ENCODE results near the gene ROCK1. TPM values are rescaled to one million over a fixed set of nuclear protein-coding genes. Genes with fewer than 3 reads are reported as not detected.

Gene ROCK1
- total and polyA plus RNA-seq, 2 experiments from 2014 or later = 33.6 to 35.9 TPM

DNA sequence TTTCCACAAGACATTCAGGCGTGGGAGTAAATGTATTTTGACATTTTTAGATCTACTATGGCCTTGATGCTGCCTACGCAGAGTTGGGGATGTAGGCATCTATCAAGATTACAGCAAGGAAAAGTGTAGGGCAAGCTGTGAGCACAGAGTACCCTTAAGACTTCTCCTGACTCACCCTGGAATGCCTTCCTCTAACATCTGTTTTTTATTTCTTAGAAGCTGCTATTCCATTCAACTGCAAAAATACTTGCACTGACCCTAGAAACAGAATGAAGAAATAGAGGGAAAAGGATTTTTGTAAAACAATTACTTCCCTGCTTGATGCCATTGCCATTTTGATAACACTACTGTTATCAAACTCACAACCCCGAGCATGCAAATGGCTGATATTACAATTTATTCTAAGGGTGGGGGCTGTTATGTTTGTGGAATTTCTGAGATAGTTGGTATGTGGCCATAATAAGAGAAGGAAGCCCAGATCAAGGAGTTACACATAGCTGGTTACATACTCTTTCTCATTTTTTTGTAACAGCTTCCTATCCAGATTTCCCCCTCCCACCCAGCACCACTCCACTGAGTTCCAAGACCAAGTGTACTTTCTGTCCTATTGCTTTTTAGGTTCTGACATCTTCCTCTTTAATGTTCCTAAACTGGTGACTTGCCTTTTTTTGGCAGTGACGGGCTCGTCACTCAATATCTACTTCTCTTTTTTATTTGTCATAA is 6.0 kb upstream of the ROCK1 start:
- H3F3A ChIP-seq (ENCODE audit: insufficient read depth) = peaks cover 48% of the 10 kb centered on the region
- in situ Hi-C loops (cut with MboI) = loop anchor here (10.0 kb wide), 1 partner anchor 57 kb away; no protein-coding TSS in a partner anchor
- no peaks in the 10 kb centered on the region for H4K20me1 ChIP-seq (ENCODE audit: insufficient read depth)
- H3K4me2 ChIP-seq (ENCODE audit: unreplicated experiment) = peak overlapping the region; percentile 73
- H3K9me2 ChIP-seq (ENCODE audit: insufficient read depth) = no peaks in the 10 kb centered on the region
- H3K9ac ChIP-seq = peak overlapping the region; percentile 59
- H2AFZ ChIP-seq = peak overlapping the region; percentile 50
- H3K27ac ChIP-seq = peak overlapping the region; percentile 94
- H3K36me3 ChIP-seq (ENCODE audit: low read depth) = no peaks in the 10 kb centered on the region
- DNase-seq = peak; percentile 92
- H3K9me3 ChIP-seq (ENCODE audit: low read depth) = no peaks in the 10 kb centered on the region
- no peaks in the 10 kb centered on the region for H3K27me3 ChIP-seq (replicated peaks; ENCODE audit: insufficient read depth)
- TF ChIP-seq EZH2phosphoT487 (IDR thresholded peaks at IDR 0.05; ENCODE audit: insufficient read depth, low read depth) (no peak), EZH2 (IDR thresholded peaks at IDR 0.05; ENCODE audit: insufficient read depth, poor library complexity, severe bottlenecking) (no peak)
- 0 to 1% methylated on average over 5 of the region's 5 CpGs for WGBS, 2 experiments (ENCODE audit: low coverage in 1 of 2, low lambda C conversion rate in 2 of 2, missing lambda C conversion rate in 2 of 2)
- peak overlapping the region; percentile 60 for H3K4me3 ChIP-seq
- peaks cover 50% of the 10 kb centered on the region for H3K4me1 ChIP-seq (ENCODE audit: insufficient read depth)
- no peaks in the 10 kb centered on the region for H3K79me2 ChIP-seq (ENCODE audit: insufficient read depth)

DNA sequence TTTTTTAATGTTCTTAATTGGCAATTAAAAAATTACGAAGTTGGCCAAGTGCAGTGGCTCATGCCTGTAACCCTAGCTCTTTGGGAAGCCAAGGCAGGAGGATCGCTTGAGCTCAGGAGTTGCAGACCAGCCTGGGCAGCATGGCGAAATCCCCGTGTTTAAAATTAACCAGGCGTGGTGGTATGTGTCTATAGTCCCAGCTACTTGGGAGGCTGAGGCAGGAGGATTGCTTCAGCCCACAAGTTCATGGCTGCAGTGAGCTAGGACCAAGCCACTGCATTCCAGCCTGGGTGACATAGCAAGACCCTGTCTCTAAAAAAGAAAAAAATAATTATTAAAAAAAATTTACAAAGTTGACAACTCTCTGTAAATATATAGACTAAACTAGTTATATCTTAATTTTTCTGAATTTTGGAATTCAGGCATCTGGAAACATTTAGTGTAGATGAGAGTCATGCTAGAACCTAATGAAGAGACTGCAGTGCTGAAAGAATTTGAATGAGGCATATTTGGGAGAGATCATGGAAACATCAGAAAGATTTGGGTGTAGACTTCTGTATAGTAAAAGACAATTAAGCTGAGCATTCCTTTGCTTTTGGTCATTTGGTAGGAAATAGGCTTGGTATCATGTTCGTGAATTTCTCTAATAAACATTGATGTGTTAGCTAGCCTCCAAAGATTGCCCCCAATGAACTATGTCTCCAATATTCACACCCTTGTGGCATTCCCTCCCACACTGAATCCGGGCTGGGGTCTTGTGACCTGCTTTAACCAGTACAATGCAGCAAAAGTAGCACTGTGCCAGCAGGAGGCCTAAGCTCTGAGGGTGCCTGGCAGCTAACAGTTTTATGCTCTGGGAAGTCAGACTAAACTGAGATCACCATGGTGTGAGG is 4.2 kb upstream of the ROCK1 start:
- peak overlapping the region; percentile 94 for H3K27ac ChIP-seq
- DNase-seq = peak; percentile 94
- no peaks in the 10 kb centered on the region for H3K27me3 ChIP-seq (replicated peaks; ENCODE audit: insufficient read depth)
- H3K9me2 ChIP-seq (ENCODE audit: insufficient read depth) = no peaks in the 10 kb centered on the region
- no peaks in the 10 kb centered on the region for H3K36me3 ChIP-seq (ENCODE audit: low read depth)
- peak overlapping the region; percentile 73 for H3K4me2 ChIP-seq (ENCODE audit: unreplicated experiment)
- peak overlapping the region; percentile 60 for H3K4me3 ChIP-seq
- peaks cover 7% of the 10 kb centered on the region for H3K79me2 ChIP-seq (ENCODE audit: insufficient read depth)
- H3F3A ChIP-seq (ENCODE audit: insufficient read depth) = peaks cover 54% of the 10 kb centered on the region
- no peaks in the 10 kb centered on the region for H4K20me1 ChIP-seq (ENCODE audit: insufficient read depth)
- peak overlapping the region; percentile 66 for H3K9ac ChIP-seq
- in situ Hi-C loops (cut with MboI) = loop anchor here (10.0 kb wide), 1 partner anchor 59 kb away; no protein-coding TSS in a partner anchor
- WGBS, 2 experiments (ENCODE audit: low coverage in 1 of 2, low lambda C conversion rate in 2 of 2, missing lambda C conversion rate in 2 of 2) = 53 to 59% methylated on average over 7 of the region's 7 CpGs
- no peaks in the 10 kb centered on the region for H3K9me3 ChIP-seq (ENCODE audit: low read depth)
- peaks cover 50% of the 10 kb centered on the region for H3K4me1 ChIP-seq (ENCODE audit: insufficient read depth)
- TF ChIP-seq EZH2 (IDR thresholded peaks at IDR 0.05; ENCODE audit: insufficient read depth, poor library complexity, severe bottlenecking) (no peak), EZH2phosphoT487 (IDR thresholded peaks at IDR 0.05; ENCODE audit: insufficient read depth, low read depth) (peak; percentile 81; the same call in 1 of the 2 replicates)
- peak overlapping the region; percentile 44; the same call in 1 of the 2 replicates for H2AFZ ChIP-seq

DNA sequence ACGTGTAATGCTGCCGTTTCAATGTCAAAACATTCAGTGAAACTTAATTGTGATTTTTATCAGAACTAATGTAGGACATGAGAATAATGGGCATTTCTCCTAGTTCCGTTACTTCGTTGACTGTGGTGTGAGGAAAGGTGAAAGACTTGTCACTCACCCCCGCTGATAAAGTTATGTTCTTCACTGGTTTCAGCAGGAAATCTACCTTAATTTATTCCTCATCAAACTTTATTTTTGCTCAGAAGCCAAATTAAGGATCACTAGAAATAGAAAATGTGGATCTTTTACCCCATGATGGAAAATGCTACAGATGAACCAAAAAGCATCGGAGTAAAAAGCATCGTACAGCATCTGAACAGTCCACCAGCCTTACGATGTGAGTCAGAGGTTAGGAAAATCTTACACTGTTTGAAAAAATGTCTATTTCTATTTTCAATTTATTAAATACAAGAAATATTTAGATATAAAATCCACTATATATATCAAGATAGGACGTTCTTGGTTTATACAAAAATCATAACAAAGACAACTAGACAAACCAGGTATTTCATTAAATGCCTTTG is 1.0 kb upstream of the ROCK1 start:
- Histone ChIP-seq H3K4me2 (ENCODE audit: unreplicated experiment) (peak overlapping the region; percentile 97), H3K9me2 (ENCODE audit: insufficient read depth) (no peaks in the 10 kb centered on the region), H3K9ac (peak overlapping the region; percentile 92), H3F3A (ENCODE audit: insufficient read depth) (peaks cover 41% of the 10 kb centered on the region), H3K4me1 (ENCODE audit: insufficient read depth) (peaks cover 53% of the 10 kb centered on the region), H3K9me3 (ENCODE audit: low read depth) (no peaks in the 10 kb centered on the region), H3K36me3 (ENCODE audit: low read depth) (no peaks in the 10 kb centered on the region), H2AFZ (peak overlapping the region; percentile 79), H3K27me3 (replicated peaks; ENCODE audit: insufficient read depth) (no peaks in the 10 kb centered on the region), H3K4me3 (peak overlapping the region; percentile 80), H4K20me1 (ENCODE audit: insufficient read depth) (peaks cover 11% of the 10 kb centered on the region; the same call in 1 of the 2 replicates), H3K27ac (peak overlapping the region; percentile 94), H3K79me2 (ENCODE audit: insufficient read depth) (peaks cover 38% of the 10 kb centered on the region)
- 2 to 3% methylated on average over 9 of the region's 9 CpGs for WGBS, 2 experiments (ENCODE audit: low coverage in 1 of 2, low lambda C conversion rate in 2 of 2, missing lambda C conversion rate in 2 of 2)
- in situ Hi-C loops (cut with MboI) = loop anchor here (10.0 kb wide), 1 partner anchor 62 kb away; no protein-coding TSS in a partner anchor
- TF ChIP-seq EZH2phosphoT487 (IDR thresholded peaks at IDR 0.05; ENCODE audit: insufficient read depth, low read depth) = no peak
- no peak for TF ChIP-seq EZH2 (IDR thresholded peaks at IDR 0.05; ENCODE audit: insufficient read depth, poor library complexity, severe bottlenecking)
- DNase-seq = peak; percentile 76

- in situ Hi-C loops (cut with MboI) = loop anchor here (10.0 kb wide), 1 partner anchor 63 kb away; no protein-coding TSS in a partner anchor
- no peaks in the 10 kb centered on the region for H3K9me3 ChIP-seq (ENCODE audit: low read depth)
- no peaks in the 10 kb centered on the region for H3K27me3 ChIP-seq (replicated peaks; ENCODE audit: insufficient read depth)
- H3K79me2 ChIP-seq (ENCODE audit: insufficient read depth) = peaks cover 43% of the 10 kb centered on the region
- H3K4me1 ChIP-seq (ENCODE audit: insufficient read depth) = peaks cover 49% of the 10 kb centered on the region
- WGBS, 2 experiments (ENCODE audit: low coverage in 1 of 2, low lambda C conversion rate in 2 of 2, missing lambda C conversion rate in 2 of 2) = 0 to 2% methylated on average over 16 of the region's 16 CpGs
- H3K4me3 ChIP-seq = peak overlapping the region; percentile 80
- H3K27ac ChIP-seq = peak overlapping the region; percentile 94
- TF ChIP-seq EZH2phosphoT487 (IDR thresholded peaks at IDR 0.05; ENCODE audit: insufficient read depth, low read depth) = no peak
- TF ChIP-seq EZH2 (IDR thresholded peaks at IDR 0.05; ENCODE audit: insufficient read depth, poor library complexity, severe bottlenecking) = no peak
- peaks cover 37% of the 10 kb centered on the region for H3F3A ChIP-seq (ENCODE audit: insufficient read depth)
- peak overlapping the region; percentile 97 for H3K4me2 ChIP-seq (ENCODE audit: unreplicated experiment)
- H2AFZ ChIP-seq = peak overlapping the region; percentile 79
- no peaks in the 10 kb centered on the region for H3K9me2 ChIP-seq (ENCODE audit: insufficient read depth)
- H3K36me3 ChIP-seq (ENCODE audit: low read depth) = no peaks in the 10 kb centered on the region
- peak overlapping the region; percentile 92 for H3K9ac ChIP-seq
- DNase-seq = peak; percentile 90
- H4K20me1 ChIP-seq (ENCODE audit: insufficient read depth) = peaks cover 16% of the 10 kb centered on the region; the same call in 1 of the 2 replicates
These were observed 494 bp upstream of the ROCK1 start for GRCh38 chr18:21112140-21112473.
